Activated CD8-positive, alpha-beta T cell treated with anti-CD3 and anti-CD28 coated beads for 36 hours (primary cell): ENCODE measurements around the gene ADGRA1. TPM values are rescaled to one million over a fixed set of nuclear protein-coding genes. Genes with fewer than 3 reads are reported as not detected.

Source experiments
- ATAC-seq: fragments of 200-7000 bp; cut with Tn5 transposase; one replicate; pipeline ENCODE4 v1.10.0; 2021; ENCODE audit warnings: mild to moderate bottlenecking, moderate library complexity
- CTCF ChIA-PET: fragments of 350-600 bp; sonication (Branson Sonifier 250); formaldehyde crosslinking; loops from one replicate; lab custom pipeline; 2021; ENCODE audit warnings: antibody characterized with exemption; lab: Charles Lee
- POLR2A ChIA-PET: fragments of 350-600 bp; sonication (Branson Sonifier 250); formaldehyde crosslinking; loops from one replicate; lab custom pipeline; 2021; ENCODE audit warnings: antibody characterized with exemption; lab: Charles Lee
- DNase-seq: peaks from one replicate; pipeline ENCODE4 v3.0.0-alpha.2; 2020
- H3K27ac Mint-ChIP-seq: one replicate; pipeline ENCODE4 v1.8.0; 2021; ENCODE audit warnings: mild to moderate bottlenecking, mixed read lengths
- H3K27me3 Mint-ChIP-seq: one replicate; pipeline ENCODE4 v1.8.0; 2021; ENCODE audit warnings: mixed read lengths
- H3K36me3 Mint-ChIP-seq: one replicate; pipeline ENCODE4 v1.8.0; 2021; ENCODE audit warnings: low read depth, mixed read lengths
- H3K4me1 Mint-ChIP-seq: one replicate; pipeline ENCODE4 v1.8.0; 2021; ENCODE audit warnings: low read depth, mixed read lengths
- H3K4me3 Mint-ChIP-seq: one replicate; pipeline ENCODE4 v1.8.0; 2021; ENCODE audit warnings: mild to moderate bottlenecking, moderate library complexity, mixed read lengths
- H3K9me3 Mint-ChIP-seq: one replicate; pipeline ENCODE4 v1.8.0; 2021; ENCODE audit warnings: mixed read lengths
- intact Hi-C: fragments of 100-400 bp; cut with micrococcal nuclease; formaldehyde crosslinking; loops from one replicate; pipeline ENCODE4 v1.10.0; 2022
- total RNA-seq, 2 experiments: library from RNA; stranded (reverse); gene quantifications; one replicate each; pipeline ENCODE4 v1.2.3, GENCODE V29; 2021
- TF ChIP-seq, protein P1 (sequence below): fragments of 200-600 bp; IDR thresholded peaks from one replicate; pipeline ENCODE4 v1.8.0; 2022; ENCODE audit warnings: antibody characterized with exemption, mild to moderate bottlenecking

Gene ADGRA1
- total RNA-seq, 2 experiments from 2014 or later = not detected

DNA sequence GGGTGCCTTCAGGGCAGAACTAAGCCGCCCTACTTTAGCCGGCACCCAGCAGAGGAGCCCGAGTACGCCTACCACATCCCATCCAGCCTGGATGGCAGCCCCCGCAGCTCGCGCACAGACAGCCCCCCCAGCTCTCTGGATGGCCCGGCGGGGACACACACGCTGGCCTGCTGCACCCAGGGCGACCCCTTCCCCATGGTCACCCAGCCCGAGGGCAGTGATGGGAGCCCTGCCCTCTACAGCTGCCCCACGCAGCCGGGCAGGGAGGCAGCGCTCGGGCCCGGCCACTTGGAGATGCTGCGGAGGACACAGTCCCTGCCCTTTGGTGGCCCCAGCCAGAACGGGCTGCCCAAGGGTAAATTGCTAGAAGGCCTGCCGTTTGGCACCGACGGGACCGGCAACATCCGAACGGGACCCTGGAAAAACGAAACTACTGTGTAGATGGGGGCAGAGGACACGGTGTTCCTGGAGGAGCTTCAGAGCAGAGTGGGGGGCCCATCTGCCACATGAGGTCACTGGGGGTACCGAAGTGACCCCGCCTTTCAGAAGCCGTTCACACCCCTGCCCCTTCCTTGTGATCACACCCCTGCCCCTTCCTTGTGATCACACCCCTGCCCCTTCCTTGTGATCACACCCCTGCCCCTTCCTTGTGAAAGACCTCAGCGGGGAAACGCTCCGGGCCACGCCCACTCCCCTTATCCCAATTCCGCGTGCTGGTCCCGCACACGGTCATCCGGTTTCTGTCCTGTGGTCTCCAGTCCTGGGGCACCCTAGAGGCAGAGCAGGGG lies 41.5 kb downstream of the ADGRA1 start:
- TF ChIP-seq, protein P1, sequence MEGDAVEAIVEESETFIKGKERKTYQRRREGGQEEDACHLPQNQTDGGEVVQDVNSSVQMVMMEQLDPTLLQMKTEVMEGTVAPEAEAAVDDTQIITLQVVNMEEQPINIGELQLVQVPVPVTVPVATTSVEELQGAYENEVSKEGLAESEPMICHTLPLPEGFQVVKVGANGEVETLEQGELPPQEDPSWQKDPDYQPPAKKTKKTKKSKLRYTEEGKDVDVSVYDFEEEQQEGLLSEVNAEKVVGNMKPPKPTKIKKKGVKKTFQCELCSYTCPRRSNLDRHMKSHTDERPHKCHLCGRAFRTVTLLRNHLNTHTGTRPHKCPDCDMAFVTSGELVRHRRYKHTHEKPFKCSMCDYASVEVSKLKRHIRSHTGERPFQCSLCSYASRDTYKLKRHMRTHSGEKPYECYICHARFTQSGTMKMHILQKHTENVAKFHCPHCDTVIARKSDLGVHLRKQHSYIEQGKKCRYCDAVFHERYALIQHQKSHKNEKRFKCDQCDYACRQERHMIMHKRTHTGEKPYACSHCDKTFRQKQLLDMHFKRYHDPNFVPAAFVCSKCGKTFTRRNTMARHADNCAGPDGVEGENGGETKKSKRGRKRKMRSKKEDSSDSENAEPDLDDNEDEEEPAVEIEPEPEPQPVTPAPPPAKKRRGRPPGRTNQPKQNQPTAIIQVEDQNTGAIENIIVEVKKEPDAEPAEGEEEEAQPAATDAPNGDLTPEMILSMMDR = no peak
- Mint-ChIP-seq H3K4me1 (no peaks in the 10 kb centered on the region), H3K9me3 (no peaks in the 10 kb centered on the region), H3K27ac (no peak overlapping the region), H3K36me3 (no peaks in the 10 kb centered on the region), H3K4me3 (no peak overlapping the region), H3K27me3 (peaks cover 4% of the 10 kb centered on the region)
- ChIA-PET CTCF (no interaction called here), POLR2A (no interaction called here)
- no peak for DNase-seq
- no peak for ATAC-seq
- intact Hi-C loops = no loop called here

- Mint-ChIP-seq H3K27ac (no peak overlapping the region), H3K4me3 (no peak overlapping the region), H3K27me3 (peaks cover 2% of the 10 kb centered on the region), H3K36me3 (no peaks in the 10 kb centered on the region), H3K9me3 (no peaks in the 10 kb centered on the region), H3K4me1 (no peaks in the 10 kb centered on the region)
- POLR2A ChIA-PET = no interaction called here
- CTCF ChIA-PET = no interaction called here
- ATAC-seq (no peak), DNase-seq (no peak)
- intact Hi-C loops = no loop called here
- TF ChIP-seq, protein P1 = no peak
These were observed 42.3 kb downstream of the ADGRA1 start for GRCh38 chr10:133129859-133130495.

GRCh38 chr10:133130602-133131001 lies 42.9 kb downstream of the ADGRA1 start:
- Mint-ChIP-seq H3K36me3 (no peaks in the 10 kb centered on the region), H3K27ac (no peak overlapping the region), H3K4me3 (no peak overlapping the region), H3K27me3 (no peaks in the 10 kb centered on the region), H3K9me3 (no peaks in the 10 kb centered on the region), H3K4me1 (no peaks in the 10 kb centered on the region)
- ChIA-PET POLR2A (no interaction called here), CTCF (no interaction called here)
- TF ChIP-seq, protein P1 = no peak
- ATAC-seq = no peak
- intact Hi-C loops = no loop called here
- DNase-seq = no peak

- CTCF ChIA-PET = no interaction called here
- no peak overlapping the region for H3K4me3 Mint-ChIP-seq
These were observed 43.3 kb downstream of the ADGRA1 start for GRCh38 chr10:133131053-133131452.

More at GRCh38 chr10:133131053-133131452, 43.3 kb downstream of the ADGRA1 start:
- ATAC-seq (no peak), DNase-seq (no peak)
- POLR2A ChIA-PET = no interaction called here
- Mint-ChIP-seq H3K27me3 (no peaks in the 10 kb centered on the region), H3K27ac (no peak overlapping the region), H3K4me1 (no peaks in the 10 kb centered on the region), H3K36me3 (no peaks in the 10 kb centered on the region), H3K9me3 (no peaks in the 10 kb centered on the region)
- intact Hi-C loops = no loop called here
- TF ChIP-seq, protein P1 = no peak
